OCI-LY1 (cell line): ENCODE measurements around the gene KRT16.

ENCODE experiments used
- CTCF ChIP-seq: fragments of 200-600 bp; sonication (generic), shearing (Covaris generic); IDR thresholded peaks from 2 replicates; pipeline ENCODE4 v1.5.1; 2017; ENCODE audit warnings: mild to moderate bottlenecking, antibody characterized with exemption, low read length, moderate library complexity, mixed read lengths
- EZH2 ChIP-seq: fragments of 200-600 bp; sonication (generic), shearing (Covaris generic); IDR thresholded peaks from 2 replicates; pipeline ENCODE4 v1.8.0; 2017; ENCODE audit warnings: borderline replicate concordance, mixed run types, mild to moderate bottlenecking, antibody characterized with exemption, low read length, moderate library complexity, mixed read lengths

- no peak for TF ChIP-seq CTCF
- TF ChIP-seq EZH2, result no peak
These were observed 29.1 kb downstream of the KRT16 start for GRCh38 chr17:41583137-41584127.
